ENCODE measurements around the gene ADAMTS16.

Gene ADAMTS16

DNA sequence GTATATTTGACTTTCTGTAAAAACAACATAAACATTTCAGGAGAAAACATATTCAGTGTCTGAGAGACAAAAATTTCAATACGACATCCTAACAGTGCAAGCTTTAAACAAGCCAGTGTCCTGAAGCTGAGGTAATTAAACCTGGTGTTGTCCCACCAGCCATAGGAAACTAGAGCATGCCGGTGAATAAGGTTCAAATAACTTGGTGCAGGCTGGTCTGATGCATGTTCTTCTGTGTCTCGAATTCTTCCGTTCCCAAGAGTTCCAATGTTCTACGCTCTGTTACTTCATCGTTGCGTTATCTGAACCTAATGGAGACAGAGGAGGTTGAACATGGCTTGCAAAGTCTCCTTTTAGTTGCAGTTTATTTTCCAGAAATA, 48.9 kb downstream of the ADAMTS16 start:
- DNase-seq, result no peak

DNA sequence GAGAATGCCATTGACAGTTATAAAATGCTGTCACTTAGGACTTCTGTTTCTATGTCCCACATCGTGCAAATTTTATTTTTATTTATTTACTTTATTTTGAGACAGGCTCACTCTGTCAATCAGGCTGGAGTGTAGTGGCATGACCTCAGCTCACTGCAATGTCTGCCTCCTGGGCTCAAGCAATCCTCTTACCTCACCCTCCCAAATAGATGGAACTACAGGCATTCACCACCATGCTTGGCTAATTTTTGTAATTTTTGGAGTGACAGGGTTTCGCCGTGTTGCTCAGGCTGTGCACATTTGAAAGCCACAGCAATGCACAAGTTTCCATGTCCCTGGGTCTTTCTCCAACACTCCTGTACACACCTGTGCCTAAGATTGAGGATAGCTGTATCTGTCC, 51.8 kb downstream of the ADAMTS16 start:
- DNase-seq, result no peak

DNA sequence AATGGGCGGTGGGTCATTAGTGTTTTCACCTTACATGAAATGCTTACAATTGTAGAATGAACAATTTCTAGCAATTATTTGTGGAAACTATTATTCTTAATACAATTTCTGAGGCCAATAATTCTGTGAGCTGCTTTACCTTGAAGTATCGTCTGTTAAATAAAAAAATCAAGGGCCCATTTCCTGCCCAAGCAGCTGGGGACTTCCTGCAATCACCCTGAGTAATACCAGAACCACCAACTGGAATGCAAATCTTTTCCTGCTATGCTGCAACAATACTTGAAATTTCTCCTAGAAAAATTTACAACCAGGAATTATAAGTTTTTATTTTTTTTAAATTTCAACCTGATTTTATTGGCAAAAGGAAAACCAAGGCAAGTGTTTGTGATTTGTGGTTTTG, 52.6 kb downstream of the ADAMTS16 start:
- no peak for DNase-seq

DNA sequence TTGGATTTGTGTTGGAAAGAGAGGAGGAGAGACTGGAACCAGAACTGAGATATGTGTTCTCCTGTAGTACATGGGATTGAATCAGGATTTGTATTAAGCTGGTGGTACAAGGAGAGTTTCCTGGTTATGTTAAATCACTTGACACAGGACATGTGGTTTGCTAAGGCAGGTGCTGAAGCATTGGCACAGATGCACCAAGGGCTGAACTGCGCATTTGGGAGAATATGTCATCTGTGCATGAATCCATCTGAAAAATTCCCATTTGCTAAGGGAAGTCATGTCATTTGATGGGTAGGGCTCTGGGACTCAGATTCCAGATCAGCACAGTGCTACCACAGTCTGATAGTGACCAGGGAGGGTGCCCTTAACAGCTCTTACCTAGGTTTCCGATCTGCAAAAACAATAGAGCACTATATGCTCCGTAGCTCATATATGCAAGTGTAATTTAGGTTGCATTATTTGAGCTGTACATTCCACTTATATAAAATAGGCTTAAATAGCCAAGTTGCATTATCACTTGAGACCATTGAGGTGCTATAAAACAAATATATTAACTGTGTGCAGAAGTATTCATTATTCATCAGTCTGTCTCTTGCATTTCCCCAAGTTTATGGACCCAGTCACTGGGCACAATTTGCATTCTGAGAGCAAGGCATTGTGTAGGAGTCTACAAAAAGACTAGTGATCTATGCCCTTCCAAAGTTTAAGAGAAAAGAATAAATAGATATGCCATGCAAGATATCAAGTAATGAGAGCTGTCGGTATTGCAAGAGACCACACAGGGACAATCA, 55.2 kb downstream of the ADAMTS16 start:
- no peak for DNase-seq

DNA sequence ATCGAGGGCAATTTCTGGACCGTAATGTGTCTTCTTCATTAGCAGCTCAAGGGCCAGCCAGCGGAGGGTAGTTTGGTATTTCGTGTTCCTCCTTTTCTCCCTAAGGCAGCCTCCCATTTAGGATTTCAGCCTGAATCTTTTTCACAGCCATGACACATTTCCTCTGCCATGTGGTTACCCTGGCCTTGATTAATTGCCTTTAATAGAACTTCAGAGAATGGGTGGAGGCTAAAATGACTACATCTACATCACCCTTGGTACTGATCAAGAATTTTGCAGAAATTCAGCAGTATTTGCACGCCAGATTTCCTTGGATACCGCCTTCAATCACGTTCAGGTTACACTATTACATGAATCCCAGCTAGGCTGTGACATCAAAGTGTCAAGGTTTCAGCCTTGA, 58.0 kb downstream of the ADAMTS16 start:
- DNase-seq, result no peak

DNA sequence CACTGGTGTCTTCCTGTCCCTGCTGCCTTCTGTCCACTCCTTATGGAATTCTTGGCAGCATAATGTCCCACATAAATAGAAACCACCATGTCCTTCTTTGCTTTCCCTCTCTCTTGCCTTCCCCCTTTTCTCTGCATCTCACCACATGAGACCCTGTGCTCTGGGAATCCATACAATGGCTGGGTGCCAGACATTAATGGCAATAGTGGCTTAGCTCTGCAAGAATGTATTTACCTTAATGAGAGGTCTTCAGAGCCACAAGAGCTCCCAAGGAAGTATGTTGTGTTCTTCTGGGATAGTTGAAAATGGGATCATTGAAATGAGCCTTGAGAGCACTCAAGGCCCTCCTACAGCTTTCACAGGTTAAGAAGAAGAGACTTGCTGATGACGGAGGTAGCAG, 58.7 kb downstream of the ADAMTS16 start:
- DNase-seq, result no peak

DNA sequence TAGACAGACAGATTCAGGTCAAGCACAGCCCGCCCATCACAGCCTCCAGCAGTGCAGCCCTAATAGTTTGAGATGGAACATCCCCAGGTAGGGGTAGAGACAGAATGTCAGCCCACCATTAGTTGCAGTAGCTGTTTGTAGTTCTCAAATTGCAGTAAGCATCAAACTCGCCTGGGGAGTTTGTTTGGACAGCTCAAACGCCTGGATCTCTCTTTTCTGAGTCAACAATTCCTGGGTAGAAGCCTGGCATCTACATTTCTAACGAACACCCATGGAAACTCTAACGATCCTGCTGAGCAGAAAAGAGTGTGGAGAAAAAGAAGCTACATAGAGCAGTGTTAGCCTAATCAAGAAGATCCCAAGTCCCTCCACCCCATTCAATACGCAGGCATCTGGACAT, 59.4 kb downstream of the ADAMTS16 start:
- no peak for DNase-seq

DNA sequence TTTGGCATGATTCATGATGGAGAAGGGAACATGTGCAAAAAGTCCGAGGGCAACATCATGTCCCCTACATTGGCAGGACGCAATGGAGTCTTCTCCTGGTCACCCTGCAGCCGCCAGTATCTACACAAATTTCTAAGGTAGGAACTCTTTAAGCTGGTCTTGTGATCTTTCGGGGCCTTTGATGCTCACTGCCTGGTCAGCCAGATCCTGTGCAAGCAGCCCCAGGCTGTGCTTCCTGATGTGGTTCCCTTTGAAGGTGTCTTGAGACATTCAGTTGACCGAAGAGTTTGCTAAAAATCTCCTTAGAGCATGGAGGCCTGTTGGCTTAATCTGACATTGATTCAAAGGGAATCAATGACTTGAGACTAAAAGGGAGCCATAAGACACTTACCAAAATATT, 60.0 kb downstream of the ADAMTS16 start:
- no peak for DNase-seq

DNA sequence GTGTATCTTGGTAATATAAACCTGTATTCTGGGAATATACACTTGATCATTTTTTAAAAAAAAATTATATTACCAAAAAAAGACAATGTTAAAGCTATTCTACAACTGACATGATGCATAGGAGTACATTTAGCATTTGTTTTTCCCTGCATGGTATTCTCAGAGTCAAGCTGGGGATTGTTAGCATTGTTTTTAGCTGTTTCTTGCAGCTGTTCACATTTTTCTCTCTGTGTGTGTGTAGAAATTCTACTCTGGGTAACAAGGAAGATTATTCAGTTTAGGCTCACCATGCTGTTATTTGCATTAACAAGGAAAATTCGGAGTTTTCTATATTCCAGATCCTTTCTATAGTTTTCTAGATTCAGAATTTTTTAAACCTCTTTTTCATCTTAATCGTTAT, 62.2 kb downstream of the ADAMTS16 start:
- no peak for DNase-seq

DNA sequence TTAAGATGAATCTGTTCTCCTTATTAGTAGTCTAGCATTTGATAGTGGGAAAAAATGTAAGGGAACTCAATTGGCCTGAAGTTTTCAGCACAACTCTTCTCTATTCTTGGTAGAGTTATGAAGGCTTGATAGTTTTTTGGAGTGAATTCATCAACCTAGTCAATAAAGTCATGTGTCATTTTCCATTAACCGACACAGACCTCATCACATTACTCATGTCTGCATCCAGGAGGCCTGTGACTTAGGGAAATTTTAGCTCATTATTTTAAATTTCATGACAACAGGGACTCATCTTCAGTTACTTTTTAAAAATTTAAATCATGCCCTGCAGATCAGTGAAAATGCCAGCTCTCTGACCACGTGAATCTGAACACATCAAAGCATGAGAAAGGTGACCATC, 63.3 kb downstream of the ADAMTS16 start:
- no peak for DNase-seq

DNA sequence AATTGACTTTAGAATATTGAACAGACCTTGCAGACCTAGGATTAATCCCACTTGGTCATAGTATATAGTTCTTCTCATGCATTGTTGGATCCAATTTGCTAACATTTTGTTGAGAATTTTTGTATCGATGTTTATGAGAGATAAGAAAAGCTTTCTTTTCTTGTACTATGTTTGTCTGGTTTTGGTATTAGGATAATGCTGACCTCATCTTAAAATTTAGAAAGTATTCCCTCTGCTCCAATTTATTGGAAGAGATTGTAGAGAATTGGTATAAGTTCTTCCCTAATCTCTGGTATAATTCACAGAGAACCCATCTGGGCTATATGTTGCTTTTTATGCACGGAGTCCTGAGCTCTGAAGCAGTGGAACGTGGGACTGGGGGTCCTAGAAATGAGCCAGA, 67.7 kb downstream of the ADAMTS16 start:
- DNase-seq, result no peak

DNA sequence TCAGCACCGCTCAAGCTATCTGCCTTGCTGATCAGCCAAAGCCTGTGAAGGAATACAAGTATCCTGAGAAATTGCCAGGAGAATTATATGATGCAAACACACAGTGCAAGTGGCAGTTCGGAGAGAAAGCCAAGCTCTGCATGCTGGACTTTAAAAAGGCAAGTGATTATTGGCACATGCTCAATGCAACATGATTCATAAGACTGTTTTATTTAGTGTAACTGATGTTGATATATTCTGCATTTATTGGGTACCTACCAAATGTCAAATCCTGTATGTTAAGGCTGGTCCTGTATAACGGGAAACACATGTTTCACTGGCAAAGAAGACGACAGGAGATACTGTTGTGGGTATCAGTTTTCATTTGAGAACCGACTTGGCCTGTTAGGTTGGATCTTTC, 69.0 kb downstream of the ADAMTS16 start:
- no peak for DNase-seq

DNA sequence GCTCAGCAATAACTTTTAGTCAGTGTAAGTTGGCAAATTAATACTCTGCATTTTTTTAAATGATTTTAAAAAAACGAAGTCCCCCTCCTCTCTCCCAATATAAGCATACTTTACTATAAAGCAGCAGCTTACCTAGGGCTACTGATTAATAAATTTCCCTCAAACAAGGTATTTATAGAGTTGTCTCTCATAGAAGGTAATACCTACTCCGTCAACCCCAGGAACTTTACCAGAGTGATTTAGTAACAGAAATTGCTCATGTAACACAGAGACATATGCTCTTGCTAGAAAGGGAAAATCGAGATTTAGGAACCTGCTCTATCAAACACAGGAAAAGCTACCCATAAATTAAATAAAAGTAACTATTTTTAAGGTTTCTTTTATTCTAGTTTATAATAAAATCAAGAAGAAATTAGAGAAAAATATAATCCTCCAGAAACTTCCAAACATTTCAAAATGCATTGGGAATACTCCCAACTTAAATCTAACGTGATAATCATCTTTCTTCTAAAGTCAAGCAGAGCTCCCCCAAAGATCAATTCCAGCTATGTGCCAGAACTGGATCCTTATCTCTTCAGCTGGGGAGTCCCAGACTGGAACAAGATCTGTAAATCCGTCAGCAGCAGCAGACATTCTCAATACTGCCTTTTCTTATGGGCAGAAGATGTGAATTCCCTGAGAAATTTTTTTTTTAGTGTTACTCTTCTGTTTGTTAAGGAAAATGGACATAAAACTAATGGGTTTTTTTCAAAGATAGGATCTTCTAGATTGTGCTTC, 69.6 kb downstream of the ADAMTS16 start:
- no peak for DNase-seq

DNA sequence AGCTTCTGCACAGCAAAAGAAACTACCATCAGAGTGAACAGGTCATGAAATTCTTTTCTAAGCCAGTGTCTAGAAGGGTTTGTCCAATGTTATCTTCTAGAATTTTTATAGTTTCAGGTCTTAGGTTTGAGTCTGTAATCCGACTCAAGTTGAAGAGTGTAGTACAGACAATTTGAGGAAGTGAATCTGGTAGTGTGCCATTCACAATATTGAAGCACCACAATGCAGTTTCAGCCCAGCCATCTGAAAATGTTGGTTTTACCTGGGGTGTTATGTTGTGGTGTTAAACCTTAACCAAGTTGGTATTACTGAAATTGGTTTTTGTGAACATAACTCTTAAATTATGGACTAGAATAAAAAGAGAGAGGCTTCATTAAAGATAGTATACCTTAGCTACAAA, 77.2 kb downstream of the ADAMTS16 start:
- no peak for DNase-seq

DNA sequence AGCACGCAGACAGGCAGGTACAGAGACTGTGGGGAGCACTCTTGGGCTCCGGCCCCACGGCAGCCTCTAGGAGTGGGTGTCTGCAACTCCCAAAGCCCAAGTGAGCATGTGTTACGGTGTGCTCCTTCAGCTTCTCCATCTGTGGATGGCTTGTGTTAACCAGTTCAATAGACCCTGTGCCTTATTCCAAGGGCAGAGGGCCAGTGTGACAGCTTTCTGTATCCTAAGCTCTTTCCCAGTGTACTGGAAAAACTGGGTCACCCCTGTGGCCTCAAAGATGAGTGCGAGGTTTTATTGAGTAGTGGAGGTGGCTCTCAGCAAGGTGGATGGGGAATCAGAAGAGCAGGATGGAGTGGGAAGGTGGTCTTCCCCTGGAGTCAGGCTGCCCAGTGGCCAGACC, 78.3 kb downstream of the ADAMTS16 start:
- DNase-seq, result no peak

DNA sequence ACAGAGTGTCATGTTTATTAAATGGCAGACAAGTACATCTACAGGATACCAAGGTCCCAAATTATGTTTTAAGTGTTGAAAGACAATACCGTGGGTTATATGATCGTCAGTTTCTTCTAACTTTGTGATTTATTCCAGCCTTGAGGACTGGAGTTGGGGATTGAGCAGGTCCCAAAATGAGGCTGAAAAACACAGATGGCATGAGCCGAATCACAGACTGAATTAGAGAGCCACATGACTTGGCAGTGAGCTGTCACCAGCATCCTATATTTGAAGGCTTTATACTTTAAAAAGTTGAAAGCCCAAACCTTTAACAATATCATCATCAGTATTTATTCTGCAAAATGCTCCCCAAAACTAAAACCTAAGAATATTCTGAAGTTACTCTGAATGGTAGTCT, 79.4 kb downstream of the ADAMTS16 start:
- no peak for DNase-seq

DNA sequence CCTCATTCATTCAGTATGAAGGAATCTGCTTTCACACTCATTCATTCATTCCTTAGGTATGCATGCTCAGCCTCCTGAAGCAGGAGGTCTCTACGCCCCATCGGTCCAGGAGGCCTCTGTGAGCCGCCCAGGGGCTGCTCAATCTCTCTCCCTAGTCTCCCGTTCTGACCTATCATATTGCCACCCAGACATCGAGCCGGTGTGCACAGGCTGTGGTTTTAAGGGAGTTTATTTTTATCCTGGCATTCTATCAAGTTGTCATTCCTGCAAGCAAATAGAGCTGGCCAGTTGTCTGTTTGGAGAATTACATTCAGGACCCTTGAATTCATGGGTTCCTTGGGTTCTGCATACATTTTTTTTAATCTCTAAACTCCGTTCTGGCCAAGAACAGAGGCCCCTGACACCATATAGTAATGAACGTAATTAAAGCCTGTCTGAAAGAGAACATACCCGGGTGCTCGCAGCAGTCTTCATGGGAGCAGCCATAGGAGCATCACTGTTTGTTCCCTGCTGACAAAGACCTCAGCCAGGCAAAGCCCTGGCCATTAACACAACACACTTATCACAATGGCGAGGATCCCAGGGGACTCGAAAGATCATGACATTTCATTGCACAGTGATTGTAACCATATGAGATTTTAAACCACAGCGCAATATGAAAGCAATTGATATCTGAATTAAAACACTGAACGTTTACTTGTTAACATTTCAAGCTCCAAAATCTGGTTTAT, 80.9 kb downstream of the ADAMTS16 start:
- DNase-seq, result no peak

DNA sequence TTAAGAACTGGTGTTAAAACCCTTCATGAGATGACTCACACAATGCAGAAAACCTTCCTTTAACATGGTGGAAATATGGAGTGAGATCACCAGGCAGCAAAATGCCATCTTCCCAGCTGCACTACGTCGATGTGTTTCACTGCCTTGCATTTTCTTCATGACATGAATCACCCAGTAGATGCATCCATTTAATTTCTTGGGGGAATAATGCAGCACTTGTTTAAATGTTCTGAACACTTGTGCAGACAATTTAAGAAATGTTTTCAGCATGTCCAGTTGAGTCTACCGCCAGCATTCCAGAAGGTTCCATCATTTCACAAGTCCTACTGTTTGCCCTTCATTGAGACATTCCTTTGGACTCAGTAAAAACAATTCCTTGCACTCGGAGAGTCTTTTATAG, 81.6 kb downstream of the ADAMTS16 start:
- no peak for DNase-seq

DNA sequence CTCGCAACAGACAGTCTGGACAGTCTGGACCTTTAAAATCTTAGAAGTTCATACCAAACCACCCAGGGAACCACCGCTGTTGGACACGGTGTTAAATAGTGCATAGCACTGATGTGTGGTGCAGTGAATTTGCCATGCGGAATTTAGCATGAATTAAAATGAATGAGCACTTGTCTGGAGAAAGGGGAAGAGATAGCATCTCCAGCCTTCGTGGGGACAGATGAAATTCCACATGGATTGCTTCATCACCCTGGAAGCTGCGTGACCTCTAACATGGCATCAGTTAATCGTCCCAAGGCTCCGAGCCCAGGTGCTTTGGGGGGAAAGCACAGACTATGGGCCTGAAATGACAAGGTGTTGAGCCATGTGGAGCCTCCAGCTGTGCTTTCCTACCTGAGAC, 91.4 kb downstream of the ADAMTS16 start:
- DNase-seq, result no peak

DNA sequence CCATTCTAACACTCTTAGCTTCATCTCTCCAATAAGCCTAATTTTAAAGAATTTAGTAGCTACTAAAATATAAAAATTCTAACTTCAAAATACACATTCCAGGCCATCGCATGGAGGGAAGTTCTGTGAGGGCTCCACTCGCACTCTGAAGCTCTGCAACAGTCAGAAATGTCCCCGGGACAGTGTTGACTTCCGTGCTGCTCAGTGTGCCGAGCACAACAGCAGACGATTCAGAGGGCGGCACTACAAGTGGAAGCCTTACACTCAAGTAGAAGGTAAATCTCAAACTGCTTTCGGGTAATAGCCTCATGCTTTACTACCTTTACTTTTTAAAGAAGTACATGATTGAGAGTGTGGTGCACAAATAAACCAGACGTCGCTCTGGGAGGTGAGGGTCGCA, 94.8 kb downstream of the ADAMTS16 start:
- no peak for DNase-seq

DNA sequence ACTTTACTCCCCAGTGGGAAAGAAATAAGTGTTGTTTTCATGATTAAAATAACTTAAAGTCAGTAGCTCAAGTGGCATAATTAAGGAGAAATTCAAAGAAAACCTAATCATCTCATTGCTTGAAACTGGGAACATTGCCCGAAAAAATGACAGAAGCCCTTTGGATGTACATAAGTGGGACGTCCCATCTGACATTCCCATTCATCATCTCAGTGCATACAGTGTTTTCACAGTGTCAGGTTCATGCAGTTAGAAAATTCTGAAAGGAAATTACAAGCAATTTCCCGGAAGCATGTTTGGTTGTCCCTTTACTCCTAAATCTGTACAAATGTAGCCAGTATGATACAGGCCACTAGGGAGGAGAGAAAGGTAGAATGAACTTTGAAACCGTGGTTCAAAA, 95.6 kb downstream of the ADAMTS16 start:
- DNase-seq, result no peak

DNA sequence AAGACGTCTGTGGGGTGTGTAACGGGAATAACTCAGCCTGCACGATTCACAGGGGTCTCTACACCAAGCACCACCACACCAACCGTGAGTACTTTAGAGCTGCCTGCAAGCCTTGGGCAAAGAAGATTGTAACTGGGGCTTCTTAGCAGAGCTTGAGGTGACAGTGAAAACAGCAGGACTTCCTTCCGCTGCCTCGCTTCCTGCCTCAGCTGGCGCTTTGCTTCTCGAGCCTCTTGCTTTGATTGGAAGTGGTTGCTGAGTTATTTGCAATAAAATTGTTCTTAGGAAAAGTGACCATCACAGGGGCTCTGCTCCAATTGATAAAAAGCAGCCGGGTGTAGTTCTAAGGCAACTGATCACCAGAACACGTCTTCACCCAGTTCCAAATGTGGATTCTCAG, 99.1 kb downstream of the ADAMTS16 start:
- DNase-seq, result no peak

DNA sequence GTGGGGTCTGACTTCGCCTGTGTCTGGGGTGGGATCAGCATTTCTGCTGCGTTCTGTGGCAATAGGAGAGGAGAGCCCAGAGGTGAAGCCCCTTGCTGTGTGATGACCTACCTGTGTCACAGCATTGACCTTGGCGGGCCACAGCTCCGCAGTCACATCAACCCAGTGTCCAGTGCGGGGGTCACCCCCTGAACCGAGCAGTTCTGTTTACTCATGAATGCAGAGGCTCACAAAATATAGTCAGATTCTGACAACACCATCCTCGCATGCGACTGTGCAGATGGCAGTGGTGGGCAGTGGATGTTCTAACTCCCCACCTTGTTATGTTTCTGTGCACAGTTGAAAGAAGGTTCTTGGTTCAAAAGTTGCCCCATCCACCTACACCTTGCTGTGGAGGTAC, 100.1 kb downstream of the ADAMTS16 start:
- DNase-seq, result no peak

DNA sequence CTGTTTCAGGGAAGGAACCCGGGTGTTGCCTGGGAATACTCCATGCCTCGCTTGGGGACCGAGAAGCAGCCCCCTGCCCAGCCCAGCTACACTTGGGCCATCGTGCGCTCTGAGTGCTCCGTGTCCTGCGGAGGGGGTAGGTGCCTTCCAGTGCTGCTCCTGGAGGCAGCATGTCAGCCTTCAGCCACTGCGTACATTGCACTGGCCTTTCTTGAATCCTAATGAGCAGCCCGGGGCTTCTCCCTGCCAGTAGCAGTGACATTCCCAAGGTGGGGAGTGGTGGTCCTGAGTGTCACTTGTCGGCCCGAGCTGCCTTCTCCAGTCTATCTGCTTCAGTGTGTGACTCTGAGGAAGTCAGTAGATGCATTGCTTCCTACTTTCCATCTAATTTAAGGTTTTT, 101.9 kb downstream of the ADAMTS16 start:
- no peak for DNase-seq
